CD4-positive, alpha-beta T cell treated with Interleukin-21 for 1 hour (primary cell): ENCODE measurements around the gene EFHD1.
"Not testable (repeated sequence)": the region's sequence is repeated elsewhere in the genome, so short reads cannot be mapped to it uniquely, and the experiment has no call there.

Source experiments
- DNase-seq: peaks from one replicate; pipeline ENCODE4 v3.0.0-alpha.2; 2020

Gene EFHD1

DNA sequence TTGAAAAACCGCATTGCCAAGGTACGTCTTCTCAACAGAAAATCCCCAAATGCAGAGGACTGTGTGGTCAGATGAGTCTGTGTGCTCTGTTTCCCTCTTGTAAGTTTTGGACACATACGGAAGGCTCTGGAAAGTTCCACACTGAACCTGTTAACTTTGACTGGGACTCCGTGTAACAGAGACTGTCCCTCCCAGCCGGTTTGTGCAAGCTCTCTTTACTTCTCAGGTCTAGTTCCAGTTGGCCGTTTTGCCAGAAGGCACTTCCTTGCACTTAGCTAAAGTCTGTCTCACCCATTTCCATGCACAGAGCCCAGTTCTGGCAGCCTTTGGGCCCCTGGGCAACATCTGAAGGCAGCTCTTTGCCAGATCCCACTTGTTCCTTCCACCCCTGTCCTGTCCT is 22.0 kb downstream of the EFHD1 start:
- no peak for DNase-seq

DNA sequence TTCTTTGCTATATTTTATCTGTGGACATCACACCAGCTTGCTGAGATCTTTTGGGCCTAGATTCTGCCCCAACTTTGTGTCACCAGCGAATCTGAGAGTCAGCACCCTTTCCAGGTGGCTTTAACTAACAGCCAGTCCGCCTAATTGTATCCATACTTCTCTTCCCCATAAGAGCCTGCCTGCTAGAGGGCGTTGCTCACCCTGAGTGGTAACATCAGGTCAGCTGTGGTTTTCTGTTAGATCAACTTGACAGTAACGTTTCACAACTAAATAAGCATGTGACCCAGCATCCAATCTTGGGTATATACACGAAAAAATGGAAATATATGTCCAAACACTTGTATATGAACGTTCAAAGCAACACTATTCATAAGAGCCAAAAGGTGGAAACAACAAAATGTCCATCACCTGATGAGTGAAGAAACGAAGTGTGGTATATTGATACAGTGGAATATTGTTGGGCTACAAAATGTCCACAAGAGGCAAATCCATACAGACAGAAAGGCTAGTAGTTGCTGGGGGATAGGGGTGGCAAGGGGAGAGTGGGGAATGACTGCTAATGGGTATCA is 24.9 kb downstream of the EFHD1 start:
- no peak for DNase-seq

GRCh38 chr2:232659359-232659758 is 26.0 kb downstream of the EFHD1 start:
- DNase-seq = no peak

GRCh38 chr2:232662486-232663260 is 29.3 kb downstream of the EFHD1 start:
- DNase-seq = no peak

- DNase-seq = no peak
Observed at GRCh38 chr2:232666051-232666805, 32.8 kb downstream of the EFHD1 start.

GRCh38 chr2:232667989-232668583 is 34.7 kb downstream of the EFHD1 start:
- no peak for DNase-seq

DNA sequence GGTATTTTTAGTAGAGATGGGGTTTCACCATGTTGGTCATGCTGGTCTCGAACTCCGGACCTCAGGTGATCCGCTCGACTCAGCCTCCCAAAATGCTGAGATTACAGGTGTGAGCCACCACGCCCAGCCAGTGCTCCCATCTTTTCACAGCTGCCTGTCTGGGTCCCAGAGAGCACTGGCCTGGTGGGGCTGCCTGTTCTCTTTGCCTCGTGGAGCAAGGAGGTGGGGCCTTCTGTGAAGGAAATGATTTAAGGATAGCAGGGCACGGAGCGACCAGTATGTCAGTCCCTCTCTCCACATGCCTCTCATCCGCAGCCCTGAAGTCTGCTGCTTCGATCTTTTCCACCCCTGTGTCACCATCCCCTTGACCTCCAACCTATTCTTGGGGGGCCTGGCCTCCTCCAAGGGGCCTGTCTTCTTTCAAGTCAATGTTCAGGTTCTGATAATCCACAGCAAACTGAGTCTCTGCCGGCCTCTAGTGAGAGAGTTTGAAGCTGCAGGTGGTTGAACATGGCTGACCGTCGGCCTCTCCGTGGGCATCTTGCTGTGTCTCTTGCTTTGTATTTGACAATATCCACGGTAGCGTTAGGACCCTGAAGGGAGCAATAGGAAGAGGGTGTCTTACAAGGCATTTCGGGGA is 35.5 kb downstream of the EFHD1 start:
- no peak for DNase-seq

DNA sequence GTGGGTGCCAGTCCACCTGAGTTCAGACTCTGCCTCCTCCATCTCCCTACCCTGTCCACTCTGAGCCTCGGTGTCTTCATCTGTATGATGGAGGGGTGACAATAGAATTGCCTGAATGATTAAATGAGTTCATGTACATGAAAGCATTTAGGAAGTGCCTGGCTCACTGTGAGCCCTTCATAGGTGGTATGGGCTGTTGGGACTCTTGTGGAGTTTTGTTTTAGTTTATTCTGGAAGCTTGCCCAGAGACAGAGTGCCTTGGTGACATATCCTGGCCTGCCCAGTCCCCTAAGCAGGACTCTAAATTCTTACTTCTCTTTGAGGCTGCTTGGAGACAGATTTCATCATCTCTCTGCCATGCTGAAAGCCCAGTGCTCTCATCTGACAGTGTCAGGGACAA is 39.2 kb downstream of the EFHD1 start:
- no peak for DNase-seq

DNA sequence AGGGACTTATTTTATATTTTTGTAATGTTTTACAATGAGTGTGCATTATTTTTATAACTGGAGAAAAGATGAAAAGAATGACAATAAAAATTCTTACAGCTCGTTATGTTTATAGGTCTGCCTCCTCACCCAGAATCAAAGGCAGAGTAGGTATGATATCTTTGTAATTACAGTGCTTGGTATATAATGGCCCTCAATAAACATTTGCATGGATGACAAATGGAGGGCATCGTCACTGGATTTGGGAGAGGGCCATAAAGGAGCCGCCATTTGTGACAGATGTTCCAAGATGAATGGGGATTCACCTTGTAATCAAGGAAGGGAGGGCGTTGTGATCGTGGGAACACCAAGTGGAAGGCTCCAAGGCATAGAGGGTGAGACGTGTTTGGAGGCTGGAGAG is 41.1 kb downstream of the EFHD1 start:
- DNase-seq = no peak

- DNase-seq = no peak
Observed at GRCh38 chr2:232675381-232675780, 42.0 kb downstream of the EFHD1 start.

DNA sequence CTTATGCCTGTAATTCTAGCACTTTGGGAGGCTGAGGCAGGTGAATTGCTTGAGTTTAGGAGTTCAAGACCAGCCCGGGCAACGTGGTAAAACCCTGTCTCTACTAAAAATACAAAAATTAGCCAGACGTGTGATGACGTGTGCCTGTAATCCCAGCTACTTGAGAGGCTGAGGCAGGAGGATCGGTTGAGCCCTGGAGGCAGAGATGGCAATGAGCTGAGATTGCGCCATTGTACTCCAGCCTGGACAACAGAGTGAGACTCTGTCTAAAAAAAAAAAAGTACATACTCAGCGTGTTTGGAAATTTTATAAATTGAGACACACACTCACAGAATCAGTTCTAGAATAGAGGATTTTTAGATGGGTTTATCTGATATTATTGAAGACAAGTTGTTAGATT is 46.6 kb downstream of the EFHD1 start:
- no peak for DNase-seq

DNA sequence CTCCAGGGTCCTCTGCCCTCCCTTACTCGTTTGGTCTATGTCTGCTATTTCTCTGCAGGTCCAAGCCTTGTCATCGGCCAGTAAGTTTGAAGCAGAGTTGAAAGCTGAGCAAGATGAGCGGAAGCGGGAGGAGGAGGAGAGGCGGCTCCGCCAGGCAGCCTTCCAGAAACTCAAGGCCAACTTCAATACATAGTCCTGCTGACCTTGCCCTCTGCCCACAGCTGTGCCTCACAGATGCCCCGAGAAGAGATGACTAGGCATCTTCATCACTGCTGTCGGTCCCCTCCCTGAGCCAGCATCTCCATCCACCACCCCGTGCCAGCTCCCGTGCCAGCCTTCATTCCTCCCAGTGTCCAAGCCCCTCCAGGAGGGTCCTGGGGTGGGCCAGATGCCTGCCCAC is 48.1 kb downstream of the EFHD1 start:
- DNase-seq = no peak

GRCh38 chr2:232683368-232683767 is 50.0 kb downstream of the EFHD1 start:
- no peak for DNase-seq

DNA sequence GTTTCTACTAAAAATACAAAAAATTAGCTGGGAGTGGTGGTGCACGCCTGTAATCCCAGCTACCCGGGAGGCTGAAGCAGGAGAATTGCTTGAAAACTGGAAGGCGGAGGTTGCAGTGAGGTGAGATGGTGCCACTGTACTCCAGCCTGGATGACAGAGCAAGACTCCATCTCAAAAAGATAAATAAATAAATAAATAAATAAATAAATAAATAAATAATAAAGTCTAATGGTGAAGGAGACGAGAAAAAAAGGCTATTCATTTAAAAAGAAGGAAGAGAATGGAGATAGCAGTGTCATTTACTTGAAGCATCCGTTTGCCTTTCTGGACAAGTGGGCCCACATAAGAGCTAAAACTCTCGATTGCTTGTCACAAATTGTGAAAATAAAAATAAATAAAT is 52.0 kb downstream of the EFHD1 start:
- DNase-seq = not testable (repeated sequence)

GRCh38 chr2:232687382-232688160 is 54.2 kb downstream of the EFHD1 start:
- DNase-seq = no peak

- no peak for DNase-seq
Observed at GRCh38 chr2:232688201-232688600, 54.8 kb downstream of the EFHD1 start.

DNA sequence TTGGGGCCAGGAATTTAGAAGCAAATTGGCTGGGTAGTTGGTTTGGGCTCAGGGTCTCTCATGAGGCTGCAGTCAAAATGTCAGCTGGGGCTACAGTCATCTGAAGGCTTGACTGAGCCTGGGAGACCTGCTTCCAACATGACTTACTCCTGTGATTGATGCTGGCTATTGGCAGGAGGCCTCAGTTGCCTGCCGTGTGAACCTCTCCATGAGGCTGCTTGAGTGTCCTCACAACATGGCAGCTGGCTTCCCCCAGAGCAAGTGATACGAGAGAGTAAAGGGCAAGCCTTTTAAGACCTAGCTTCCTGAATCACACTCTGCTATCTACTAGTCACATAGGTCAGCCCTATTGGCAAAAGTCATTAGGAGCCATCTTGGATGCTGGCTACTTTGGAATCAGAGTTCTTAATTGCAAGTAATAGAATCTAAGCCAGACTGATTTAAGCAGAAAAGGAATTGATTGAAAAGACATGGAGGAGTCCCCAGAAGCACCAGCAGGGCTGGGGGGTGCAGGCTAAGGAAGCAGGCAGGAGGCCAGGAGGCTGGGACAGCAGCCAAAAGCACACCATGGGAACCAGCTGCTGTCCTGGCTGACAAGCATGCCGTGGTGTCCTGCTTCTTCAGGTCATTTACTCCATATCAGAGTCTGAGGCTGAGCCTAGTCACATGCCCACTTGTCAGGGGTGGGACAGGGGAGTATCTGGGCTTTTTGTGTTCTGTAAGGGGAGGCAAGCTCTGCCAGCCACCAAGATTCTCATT is 55.9 kb downstream of the EFHD1 start:
- DNase-seq = no peak

DNA sequence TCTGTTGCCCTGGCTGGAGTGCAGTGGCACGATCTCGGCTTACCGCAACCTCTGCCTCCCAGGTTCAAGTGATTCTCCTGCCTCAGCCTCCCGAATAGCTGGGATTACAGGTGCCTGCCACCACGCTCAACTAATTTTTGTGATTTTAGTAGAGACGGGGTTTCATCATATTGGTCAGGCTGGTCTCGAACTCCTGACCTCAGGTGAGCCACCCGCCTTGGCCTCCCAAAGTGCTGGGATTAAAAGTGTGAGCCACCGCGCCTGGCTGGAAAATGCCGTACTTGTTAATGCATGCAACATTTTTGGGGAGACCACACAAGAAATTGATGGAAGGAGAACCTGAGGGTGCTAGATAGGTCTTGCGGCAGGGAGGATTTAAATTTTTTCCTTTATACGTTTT is 57.7 kb downstream of the EFHD1 start:
- not testable (repeated sequence) for DNase-seq

DNA sequence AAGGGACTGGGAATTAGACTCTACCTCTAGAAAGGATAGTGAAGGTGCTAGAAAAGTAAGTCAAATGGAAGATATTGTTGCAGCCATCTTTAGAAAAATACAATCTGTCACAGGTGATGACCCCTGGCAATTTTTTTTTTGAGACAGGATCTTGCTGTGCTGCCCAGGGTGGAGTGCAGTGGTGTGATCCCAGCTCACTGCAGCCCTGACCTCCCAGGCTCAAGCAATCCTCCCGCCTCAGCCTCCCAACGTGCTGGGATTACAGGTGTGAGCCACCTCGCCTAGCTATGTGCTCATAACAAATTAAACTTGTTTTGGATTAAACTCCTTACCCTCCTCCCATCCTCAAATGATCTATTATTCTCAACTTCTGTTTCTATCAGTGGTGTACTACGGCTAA is 59.9 kb downstream of the EFHD1 start:
- no peak for DNase-seq

DNA sequence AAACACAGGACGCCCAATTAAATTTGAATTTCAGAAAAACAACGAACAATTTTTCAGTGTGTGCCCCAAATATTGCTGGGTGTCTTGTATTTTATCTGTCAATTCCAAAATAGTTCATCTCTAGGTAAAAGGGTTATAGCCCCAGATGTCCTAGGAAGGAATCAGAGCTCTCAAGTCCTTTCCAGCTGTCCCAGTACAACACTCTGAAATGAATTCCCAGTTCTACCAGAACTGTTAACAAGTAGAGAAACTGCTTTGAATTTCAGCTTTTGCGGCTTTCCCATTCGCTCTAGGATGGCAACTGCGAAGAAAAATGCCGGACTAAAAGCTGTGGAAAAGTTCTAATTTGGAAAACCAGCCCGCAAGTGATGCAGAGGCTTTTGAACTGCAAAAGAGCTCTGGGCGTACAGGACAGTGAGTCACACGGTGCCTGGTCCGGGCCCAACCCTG is 63.2 kb downstream of the EFHD1 start:
- no peak for DNase-seq

DNA sequence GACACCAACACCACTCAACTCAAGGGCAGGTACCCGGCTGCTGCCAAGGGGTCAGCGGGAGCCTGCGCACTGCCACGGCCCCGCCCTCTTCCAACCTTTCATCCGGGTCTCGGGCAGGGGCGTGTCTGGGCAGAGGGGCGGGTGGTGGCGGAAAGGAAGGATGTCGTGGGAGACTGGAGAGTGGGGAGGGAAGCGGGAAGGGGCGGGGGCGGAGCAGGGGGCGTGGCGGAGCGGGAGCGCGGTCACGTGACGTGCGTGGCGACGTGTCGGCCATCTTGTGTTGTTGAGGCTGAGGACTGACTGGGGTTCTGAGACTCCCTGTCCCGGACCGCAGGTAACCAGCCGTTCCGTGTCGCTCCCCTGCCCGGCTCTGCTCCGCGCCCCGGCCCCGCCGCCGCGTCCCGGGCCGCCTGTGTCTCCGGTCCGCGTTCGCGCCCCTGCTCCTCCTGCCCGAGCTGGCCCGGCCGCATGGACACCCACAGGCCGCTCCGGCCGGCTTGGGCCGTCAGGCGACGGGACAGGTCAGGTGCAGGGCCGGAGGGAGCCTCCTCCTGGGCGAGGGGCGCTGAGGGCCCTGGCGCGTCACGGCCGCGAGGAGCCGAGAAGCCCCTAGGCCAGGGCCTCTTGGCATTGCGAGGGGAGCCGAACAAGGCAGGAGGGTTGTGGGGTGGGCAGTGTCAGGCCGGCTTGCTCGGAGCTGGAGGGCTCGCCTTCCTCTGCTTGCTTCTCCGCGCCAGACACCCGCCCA is 63.8 kb downstream of the EFHD1 start, which contains the start of gene GIGYF2:
Gene GIGYF2 (plus strand): TSS at position 273 of the 748 bp plus-strand sequence. CDS start 37,867 bp downstream, outside the sequence.
- peak; percentile 94 for DNase-seq
